ENCODE results near the gene NAB2.

GRCh38 chr12:57104292-57104910, 15.5 kb downstream of the NAB2 start:
- TF ChIP-seq, protein P1, sequence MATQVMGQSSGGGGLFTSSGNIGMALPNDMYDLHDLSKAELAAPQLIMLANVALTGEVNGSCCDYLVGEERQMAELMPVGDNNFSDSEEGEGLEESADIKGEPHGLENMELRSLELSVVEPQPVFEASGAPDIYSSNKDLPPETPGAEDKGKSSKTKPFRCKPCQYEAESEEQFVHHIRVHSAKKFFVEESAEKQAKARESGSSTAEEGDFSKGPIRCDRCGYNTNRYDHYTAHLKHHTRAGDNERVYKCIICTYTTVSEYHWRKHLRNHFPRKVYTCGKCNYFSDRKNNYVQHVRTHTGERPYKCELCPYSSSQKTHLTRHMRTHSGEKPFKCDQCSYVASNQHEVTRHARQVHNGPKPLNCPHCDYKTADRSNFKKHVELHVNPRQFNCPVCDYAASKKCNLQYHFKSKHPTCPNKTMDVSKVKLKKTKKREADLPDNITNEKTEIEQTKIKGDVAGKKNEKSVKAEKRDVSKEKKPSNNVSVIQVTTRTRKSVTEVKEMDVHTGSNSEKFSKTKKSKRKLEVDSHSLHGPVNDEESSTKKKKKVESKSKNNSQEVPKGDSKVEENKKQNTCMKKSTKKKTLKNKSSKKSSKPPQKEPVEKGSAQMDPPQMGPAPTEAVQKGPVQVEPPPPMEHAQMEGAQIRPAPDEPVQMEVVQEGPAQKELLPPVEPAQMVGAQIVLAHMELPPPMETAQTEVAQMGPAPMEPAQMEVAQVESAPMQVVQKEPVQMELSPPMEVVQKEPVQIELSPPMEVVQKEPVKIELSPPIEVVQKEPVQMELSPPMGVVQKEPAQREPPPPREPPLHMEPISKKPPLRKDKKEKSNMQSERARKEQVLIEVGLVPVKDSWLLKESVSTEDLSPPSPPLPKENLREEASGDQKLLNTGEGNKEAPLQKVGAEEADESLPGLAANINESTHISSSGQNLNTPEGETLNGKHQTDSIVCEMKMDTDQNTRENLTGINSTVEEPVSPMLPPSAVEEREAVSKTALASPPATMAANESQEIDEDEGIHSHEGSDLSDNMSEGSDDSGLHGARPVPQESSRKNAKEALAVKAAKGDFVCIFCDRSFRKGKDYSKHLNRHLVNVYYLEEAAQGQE (tag by site-specific recombination; IDR thresholded peaks at IDR 0.05) = no peak
- TF ChIP-seq, protein P2, sequence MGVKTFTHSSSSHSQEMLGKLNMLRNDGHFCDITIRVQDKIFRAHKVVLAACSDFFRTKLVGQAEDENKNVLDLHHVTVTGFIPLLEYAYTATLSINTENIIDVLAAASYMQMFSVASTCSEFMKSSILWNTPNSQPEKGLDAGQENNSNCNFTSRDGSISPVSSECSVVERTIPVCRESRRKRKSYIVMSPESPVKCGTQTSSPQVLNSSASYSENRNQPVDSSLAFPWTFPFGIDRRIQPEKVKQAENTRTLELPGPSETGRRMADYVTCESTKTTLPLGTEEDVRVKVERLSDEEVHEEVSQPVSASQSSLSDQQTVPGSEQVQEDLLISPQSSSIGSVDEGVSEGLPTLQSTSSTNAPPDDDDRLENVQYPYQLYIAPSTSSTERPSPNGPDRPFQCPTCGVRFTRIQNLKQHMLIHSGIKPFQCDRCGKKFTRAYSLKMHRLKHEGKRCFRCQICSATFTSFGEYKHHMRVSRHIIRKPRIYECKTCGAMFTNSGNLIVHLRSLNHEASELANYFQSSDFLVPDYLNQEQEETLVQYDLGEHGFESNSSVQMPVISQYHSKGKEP (tag by site-specific recombination; IDR thresholded peaks at IDR 0.05) = no peak
- TF ChIP-seq, protein P3, sequence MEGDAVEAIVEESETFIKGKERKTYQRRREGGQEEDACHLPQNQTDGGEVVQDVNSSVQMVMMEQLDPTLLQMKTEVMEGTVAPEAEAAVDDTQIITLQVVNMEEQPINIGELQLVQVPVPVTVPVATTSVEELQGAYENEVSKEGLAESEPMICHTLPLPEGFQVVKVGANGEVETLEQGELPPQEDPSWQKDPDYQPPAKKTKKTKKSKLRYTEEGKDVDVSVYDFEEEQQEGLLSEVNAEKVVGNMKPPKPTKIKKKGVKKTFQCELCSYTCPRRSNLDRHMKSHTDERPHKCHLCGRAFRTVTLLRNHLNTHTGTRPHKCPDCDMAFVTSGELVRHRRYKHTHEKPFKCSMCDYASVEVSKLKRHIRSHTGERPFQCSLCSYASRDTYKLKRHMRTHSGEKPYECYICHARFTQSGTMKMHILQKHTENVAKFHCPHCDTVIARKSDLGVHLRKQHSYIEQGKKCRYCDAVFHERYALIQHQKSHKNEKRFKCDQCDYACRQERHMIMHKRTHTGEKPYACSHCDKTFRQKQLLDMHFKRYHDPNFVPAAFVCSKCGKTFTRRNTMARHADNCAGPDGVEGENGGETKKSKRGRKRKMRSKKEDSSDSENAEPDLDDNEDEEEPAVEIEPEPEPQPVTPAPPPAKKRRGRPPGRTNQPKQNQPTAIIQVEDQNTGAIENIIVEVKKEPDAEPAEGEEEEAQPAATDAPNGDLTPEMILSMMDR (tag by site-specific recombination; IDR thresholded peaks at IDR 0.05) = no peak
- TF ChIP-seq ZNF768 (tag by site-specific recombination; IDR thresholded peaks at IDR 0.05) = no peak
